Cardiac fibroblast (primary cell): ENCODE data around the gene ITGB6.
A peak's percentile ranks its signal among the peaks of the same experiment; 100 is the strongest.

Source experiments
- DNase-seq, 2 donors: peaks; one replicate each; pipeline versions ENCODE4 v3.0.0 to v3.0.0-alpha.2; 2010; ENCODE audit warnings: low read depth in 2 of 2
- H3K4me3 ChIP-seq, 2 donors: replicated peaks in 1 of 2; 1 replicate in 1 of 2; 2 replicates in 1 of 2; pipeline ENCODE4 v1.5.1; 2011; ENCODE audit warnings: low read depth in 2 of 2, low read length in 2 of 2, mild to moderate bottlenecking in 2 of 2, moderate library complexity in 1 of 2
- CTCF ChIP-seq: IDR thresholded peaks from one replicate; pipeline ENCODE4 v1.5.1; 2011; ENCODE audit warnings: low read depth, mild to moderate bottlenecking, low read length, inconsistent platforms

Gene ITGB6

GRCh38 chr2:160087854-160088745 lies 112.0 kb downstream of the ITGB6 start:
- TF ChIP-seq CTCF = peak; percentile 30
- no peak overlapping the region for H3K4me3 ChIP-seq
- peak; percentile 43 to 68 for DNase-seq

GRCh38 chr2:160085662-160086061 lies 114.4 kb downstream of the ITGB6 start:
- H3K4me3 ChIP-seq = no peak overlapping the region
- DNase-seq = no peak
- no peak for TF ChIP-seq CTCF

GRCh38 chr2:160077912-160078810 lies 121.9 kb downstream of the ITGB6 start:
- TF ChIP-seq CTCF = no peak
- no peak overlapping the region for H3K4me3 ChIP-seq
- no peak for DNase-seq

GRCh38 chr2:160076914-160077313 lies 123.2 kb downstream of the ITGB6 start:
- H3K4me3 ChIP-seq = no peak overlapping the region
- no peak for DNase-seq
- TF ChIP-seq CTCF = no peak

- no peak for DNase-seq
- no peak for TF ChIP-seq CTCF
- H3K4me3 ChIP-seq = no peak overlapping the region
Measured at GRCh38 chr2:160076241-160076640, 123.8 kb downstream of the ITGB6 start.

- peak; percentile 94 to 98 for DNase-seq
- TF ChIP-seq CTCF = no peak
Measured at GRCh38 chr2:160075171-160075570, 124.9 kb downstream of the ITGB6 start.

More at GRCh38 chr2:160075171-160075570, 124.9 kb downstream of the ITGB6 start:
- H3K4me3 ChIP-seq = no peak overlapping the region
